GM21526 (cell line): ENCODE measurements around the gene STRN4.

Experiments
- ATAC-seq: cut with Tn5 transposase; IDR thresholded peaks from one replicate; pipeline ENCODE4 v1.9.1; 2021; ENCODE audit warnings: moderate library complexity; ENCODE audit not compliant: unreplicated experiment, low FRiP score

The STRN4 gene

DNA sequence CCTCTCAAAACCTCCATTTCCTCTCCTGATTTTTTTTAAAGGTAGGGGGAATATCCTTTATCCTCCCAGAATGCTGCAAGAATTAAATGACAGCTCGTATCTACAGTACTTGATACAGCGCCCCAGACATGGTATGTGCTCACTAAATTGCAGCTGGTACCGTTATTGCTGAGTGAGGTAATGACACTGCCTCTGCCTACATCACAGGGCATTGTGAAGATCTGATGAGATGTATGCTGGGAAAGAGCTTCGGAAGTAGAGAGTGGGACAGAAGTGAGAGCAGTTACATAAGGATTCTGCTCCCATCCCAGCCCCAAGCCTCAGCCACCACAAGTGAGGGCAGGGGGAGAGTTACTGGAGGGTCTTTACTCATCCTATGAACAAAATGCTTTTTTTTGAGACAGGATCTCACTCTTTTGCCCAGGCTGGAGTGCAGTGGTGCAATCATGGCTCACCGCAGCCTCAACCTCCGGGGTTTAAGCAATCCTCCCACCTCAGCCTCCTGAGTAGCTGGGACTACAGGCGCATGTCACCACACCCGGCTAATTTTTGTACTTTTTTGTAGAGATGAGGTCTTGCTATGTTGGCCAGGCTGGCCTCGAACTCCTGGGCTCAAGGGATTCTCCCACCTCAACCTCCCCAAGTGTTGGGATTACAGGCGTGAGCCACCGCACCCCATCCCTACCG lies 2.1 kb downstream of the STRN4 start:
- ATAC-seq = no peak

DNA sequence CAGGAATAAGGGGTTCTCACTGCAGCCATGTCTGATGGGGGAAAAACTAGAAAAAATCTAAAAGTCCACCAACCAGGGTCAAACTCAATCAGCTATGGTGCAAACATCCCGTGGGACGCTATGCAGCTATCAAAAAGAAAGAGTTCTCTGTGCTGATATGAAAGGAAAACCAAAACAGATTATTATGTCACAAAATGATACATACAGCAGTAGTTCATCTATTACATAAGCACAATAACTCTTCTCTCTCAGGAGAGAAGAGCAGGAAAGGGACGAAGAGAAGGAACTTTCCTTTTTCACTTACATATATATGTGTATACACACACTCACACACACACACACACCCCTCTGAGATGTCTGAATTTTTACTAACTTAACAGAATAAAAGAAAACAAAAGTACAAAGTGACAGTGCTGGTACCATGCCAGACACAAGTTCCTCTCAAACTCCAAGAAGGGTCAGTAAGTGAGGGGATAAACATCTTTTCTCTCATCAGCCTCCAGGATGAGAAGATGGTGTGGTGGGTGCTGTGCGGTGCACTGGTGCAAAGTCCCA lies 3.2 kb downstream of the STRN4 start:
- no peak for ATAC-seq

GRCh38 chr19:46741447-46741846 lies 4.8 kb downstream of the STRN4 start:
- no peak for ATAC-seq

DNA sequence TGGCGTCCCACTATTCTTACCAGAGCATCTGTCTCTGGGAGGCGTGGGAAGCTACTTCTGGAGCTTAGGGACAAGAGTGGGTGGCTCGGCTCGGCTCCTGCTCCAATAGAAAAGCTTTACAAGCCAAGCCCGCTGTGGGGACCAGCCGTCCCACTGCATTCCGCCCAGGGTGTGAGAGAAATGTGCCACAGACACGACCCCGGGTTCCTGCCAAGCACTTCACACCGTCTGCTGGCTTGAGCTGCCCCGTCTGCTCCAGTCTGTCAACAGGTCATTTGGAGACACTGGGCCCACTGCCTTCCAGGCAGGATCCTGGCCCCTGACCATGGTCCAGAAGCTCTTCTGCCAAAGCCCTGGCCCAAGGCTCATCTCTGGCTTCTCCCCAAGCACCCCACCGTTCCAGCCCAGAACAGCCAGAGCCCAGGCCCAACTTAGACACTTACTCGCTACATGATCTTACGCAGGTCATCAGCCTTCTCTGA lies 6.9 kb downstream of the STRN4 start:
- ATAC-seq = no peak

DNA sequence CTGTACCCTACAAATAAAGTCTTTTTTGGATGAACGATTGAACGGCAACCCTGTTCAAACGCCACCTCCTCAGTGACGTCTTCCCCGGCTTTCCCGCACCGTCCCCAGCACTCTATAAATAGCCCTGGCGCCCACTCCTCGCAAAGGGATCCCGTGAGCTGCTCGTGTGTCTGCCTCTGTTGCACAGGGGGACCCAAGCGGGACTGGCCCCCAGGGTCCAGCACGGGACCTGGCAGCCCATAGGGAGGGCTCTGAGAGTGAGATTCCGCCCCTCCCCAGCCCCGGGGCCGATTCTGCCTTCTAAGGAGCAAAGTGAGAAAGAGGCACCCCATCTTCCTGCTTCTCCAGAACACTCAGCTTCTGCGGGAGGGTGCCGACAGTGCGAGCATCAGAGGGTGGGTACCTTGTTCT lies 8.5 kb downstream of the STRN4 start:
- ATAC-seq = no peak

- ATAC-seq = no peak
These were observed 9.0 kb downstream of the STRN4 start for GRCh38 chr19:46737298-46737654.

DNA sequence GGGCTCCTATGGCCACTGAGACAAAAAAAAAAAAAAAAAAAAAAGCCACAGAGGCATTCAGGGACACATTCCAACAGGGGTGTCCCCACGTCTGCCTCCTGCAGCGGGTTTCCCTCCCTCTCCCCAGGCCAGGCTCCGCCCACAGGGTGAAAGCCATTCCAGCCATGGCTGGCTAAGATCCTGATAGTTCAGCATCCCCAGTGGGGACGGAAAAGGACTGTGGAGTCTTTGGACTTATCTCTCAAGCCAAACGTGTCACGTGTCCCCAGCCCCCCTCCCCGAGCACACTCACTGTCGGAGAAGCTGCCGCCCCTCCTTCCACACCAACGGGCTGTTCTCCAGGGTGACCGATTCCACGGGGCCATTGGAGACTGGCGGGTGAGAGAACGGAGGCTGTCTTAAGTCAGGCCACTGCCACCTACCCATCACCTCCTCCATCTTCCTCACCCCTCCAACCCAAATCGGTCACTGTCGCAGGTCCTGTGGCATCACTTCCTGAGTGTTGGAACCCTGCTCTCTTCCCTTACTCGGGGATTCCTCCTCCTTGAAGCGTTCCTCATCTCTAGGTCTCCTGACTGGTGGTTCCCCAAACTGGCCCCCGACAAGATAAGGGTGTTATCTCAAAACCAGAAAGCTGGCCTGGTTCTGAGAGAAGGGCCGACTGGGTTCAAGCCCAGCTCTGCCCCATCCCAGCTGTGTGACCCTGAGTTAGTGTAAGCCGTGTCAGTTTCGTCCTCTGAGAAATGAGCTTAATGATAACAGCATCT lies 9.5 kb downstream of the STRN4 start:
- ATAC-seq = no peak

DNA sequence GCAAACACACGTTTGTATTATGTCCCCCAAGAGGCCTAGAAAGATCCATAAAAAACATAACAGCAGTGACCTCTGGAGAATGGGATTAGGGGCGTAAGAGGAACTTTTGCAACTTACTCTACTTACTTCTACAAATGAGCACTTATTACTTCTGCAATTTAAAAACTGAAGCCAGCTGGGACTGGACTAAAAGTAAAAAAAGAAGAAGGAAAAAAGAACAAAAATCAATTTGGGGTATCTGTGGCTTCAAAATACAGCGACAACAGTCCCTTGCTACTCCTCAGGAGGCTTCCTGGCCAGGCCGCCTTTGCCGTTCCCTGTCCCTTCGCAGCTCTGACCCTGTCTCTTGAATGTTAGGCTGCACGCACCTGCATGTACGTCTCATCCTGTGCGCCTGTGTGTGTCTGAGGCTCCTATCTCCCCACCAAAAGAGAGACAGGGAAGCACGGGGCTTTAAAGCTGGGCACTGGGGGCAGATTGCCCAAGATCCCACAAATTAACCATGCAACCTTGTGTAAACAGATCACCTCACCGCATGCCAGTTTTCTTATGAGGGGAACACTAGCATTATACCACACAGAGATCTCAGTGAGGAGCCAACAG lies 12.5 kb downstream of the STRN4 start:
- ATAC-seq = no peak

DNA sequence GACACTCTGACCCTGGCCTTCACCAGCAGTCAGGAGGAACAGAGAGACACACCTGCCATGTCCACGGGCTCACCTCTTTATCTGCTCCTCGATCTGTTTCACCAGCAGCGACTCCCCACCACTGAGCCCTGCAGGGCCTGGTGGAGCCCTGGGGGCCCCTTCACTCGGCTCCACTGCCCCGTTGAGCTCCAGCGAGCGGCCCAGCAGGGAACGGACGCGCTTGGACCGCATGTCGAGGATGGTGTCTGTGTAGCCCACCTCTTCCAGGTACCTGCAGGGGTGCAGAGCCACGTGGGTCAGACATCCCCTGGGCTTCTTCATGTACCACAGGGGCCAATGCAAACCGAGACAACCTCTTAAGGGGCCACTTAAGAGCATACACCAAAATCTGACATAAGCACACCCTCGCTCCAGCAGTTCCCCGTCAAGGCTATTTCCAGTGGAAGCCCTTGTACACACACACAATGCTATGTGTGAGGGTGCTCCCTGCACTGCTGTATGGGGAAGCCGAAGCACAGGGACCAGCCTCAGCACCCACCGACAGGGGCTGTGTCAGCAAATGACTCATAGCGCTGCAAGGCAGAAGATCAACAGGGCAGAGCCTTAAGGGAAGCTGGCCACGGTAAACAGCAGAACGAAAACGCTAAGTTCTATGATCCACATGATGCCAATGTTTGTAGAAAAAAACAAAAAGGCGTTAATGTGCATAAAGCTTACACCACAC lies 13.1 kb downstream of the STRN4 start:
- ATAC-seq = no peak

DNA sequence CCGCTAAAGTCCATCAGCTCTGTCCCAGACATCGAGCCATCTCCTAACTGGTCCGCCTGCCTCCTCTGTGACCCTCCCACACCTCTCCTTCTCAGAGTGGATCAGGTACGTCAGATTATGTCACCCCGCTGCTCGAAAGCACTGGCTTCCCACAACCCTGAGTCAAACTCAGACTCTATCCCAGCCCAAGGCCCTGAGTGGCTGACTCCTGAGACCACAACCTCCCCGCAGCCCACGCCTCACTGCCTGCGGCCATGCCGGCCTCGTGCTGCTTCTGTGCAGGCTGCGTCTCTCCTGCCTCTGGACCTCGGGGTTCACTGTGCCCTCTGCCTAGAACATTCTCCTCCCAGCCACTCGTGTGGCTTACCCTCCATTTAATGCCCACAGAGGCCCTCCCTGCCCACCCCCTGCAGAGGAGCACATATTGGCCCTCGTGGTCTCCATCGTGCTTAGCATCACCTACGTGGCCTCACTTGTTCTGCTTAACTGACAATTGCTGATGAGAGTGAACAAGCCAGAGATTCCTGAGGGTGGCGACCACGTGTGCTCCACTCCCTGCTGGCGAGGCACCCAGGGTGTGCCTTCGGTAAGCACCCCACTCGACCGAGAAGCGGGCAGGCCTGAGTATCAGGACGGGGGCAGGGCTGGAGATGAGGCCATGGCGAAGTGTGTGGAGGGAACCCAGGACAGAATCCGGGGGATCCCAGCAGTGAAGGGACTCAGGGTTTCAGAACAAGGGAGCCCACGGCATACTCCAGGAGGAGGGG lies 13.9 kb downstream of the STRN4 start:
- ATAC-seq = no peak

- ATAC-seq = no peak
These were observed 14.7 kb downstream of the STRN4 start for GRCh38 chr19:46731584-46731983.

GRCh38 chr19:46731007-46731501 lies 15.2 kb downstream of the STRN4 start:
- no peak for ATAC-seq

- ATAC-seq = no peak
These were observed 15.7 kb downstream of the STRN4 start for GRCh38 chr19:46730595-46730994.

GRCh38 chr19:46730187-46730586 lies 16.1 kb downstream of the STRN4 start:
- ATAC-seq = no peak

- no peak for ATAC-seq
These were observed 16.6 kb downstream of the STRN4 start for GRCh38 chr19:46729696-46730095.

- ATAC-seq = no peak
These were observed 17.4 kb downstream of the STRN4 start for GRCh38 chr19:46728693-46729339.

DNA sequence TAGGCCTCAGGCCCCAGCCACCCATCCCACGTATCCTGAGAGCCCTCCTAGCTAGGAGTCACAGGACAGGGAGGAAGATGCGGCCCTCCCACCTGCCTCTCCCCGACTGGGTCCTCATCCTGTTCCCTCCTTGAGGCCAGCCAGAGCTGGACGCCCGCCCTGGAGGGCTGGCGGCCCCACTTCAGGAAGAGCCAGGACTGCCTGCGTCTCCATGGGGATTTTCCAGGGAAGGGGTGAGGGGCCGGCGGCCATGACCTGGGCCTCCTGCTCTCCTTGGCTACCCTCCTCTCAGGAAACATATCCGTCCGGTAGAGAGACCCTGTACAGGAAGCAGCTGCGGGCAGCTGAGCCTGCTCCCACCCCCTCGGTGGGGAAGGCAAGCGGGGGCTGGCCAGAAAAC lies 18.0 kb downstream of the STRN4 start:
- no peak for ATAC-seq

GRCh38 chr19:46727757-46728156 lies 18.5 kb downstream of the STRN4 start:
- ATAC-seq = no peak

DNA sequence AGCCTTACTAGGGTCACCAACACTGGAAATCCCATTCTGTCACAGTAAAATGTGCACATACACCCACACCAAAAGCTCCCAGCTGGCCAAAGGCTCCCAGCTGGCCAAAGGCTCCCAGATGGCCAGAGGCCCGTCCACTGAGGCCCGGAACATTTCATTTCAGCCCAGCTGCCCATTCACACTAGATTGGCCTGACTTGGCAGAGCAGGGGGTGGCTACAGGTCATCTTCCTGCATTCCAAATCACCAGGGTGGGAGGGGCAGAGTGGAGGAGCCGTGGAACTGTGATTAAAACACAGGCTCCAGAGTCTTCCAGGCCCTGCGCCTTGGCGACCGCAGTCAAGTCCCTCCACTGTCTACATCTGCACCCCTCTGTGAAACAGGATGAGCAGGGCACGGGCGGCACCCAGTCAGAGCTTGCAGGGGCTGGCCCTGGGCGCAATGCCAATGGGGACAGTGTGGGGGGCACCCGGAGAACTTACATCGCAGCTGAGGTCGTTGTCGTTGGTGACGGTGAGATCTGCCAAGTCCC lies 19.2 kb downstream of the STRN4 start:
- ATAC-seq = no peak
